ENCODE results near the gene UBASH3A.

DNA sequence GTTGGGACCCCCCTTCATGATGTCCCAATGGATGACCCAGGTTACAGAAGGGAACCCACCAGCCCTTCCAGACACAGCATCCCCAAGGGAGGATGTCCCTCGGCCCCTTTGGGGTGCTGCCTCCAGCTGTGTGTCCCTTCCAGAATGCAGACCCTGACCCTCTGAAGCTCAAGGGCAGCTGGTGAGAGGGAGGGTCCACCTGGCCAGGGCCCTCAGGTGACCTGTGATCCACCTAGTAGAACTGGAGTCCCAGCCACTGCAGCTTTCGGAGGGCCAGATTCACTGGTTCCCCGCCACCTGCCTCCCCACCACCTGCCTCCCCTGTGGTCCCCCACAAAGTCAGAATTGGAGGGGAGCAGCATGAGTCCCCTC is 27.8 kb upstream of the UBASH3A start:
- TF ChIP-seq, protein P1, sequence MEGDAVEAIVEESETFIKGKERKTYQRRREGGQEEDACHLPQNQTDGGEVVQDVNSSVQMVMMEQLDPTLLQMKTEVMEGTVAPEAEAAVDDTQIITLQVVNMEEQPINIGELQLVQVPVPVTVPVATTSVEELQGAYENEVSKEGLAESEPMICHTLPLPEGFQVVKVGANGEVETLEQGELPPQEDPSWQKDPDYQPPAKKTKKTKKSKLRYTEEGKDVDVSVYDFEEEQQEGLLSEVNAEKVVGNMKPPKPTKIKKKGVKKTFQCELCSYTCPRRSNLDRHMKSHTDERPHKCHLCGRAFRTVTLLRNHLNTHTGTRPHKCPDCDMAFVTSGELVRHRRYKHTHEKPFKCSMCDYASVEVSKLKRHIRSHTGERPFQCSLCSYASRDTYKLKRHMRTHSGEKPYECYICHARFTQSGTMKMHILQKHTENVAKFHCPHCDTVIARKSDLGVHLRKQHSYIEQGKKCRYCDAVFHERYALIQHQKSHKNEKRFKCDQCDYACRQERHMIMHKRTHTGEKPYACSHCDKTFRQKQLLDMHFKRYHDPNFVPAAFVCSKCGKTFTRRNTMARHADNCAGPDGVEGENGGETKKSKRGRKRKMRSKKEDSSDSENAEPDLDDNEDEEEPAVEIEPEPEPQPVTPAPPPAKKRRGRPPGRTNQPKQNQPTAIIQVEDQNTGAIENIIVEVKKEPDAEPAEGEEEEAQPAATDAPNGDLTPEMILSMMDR (IDR thresholded peaks at IDR 0.05), result no peak
- TF ChIP-seq POLR2A (IDR thresholded peaks at IDR 0.05; ENCODE audit: low read length) (no peak), HOXB13 (CRISPR knock-in tag; IDR thresholded peaks at IDR 0.05; ENCODE audit: low read depth) (no peak), ESRRA (IDR thresholded peaks at IDR 0.05; ENCODE audit: borderline replicate concordance, low read length) (no peak), SMC3 (IDR thresholded peaks at IDR 0.05) (no peak), ZSCAN20 (CRISPR knock-in tag; IDR thresholded peaks at IDR 0.05) (no peak), EP300 (IDR thresholded peaks at IDR 0.05) (no peak), CEBPB (IDR thresholded peaks at IDR 0.05) (no peak)
- TF ChIP-seq, protein P2, sequence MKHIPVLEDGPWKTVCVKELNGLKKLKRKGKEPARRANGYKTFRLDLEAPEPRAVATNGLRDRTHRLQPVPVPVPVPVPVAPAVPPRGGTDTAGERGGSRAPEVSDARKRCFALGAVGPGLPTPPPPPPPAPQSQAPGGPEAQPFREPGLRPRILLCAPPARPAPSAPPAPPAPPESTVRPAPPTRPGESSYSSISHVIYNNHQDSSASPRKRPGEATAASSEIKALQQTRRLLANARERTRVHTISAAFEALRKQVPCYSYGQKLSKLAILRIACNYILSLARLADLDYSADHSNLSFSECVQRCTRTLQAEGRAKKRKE (CRISPR knock-in tag; IDR thresholded peaks at IDR 0.05; ENCODE audit: low read depth), result no peak
- TF ChIP-seq, protein P3, sequence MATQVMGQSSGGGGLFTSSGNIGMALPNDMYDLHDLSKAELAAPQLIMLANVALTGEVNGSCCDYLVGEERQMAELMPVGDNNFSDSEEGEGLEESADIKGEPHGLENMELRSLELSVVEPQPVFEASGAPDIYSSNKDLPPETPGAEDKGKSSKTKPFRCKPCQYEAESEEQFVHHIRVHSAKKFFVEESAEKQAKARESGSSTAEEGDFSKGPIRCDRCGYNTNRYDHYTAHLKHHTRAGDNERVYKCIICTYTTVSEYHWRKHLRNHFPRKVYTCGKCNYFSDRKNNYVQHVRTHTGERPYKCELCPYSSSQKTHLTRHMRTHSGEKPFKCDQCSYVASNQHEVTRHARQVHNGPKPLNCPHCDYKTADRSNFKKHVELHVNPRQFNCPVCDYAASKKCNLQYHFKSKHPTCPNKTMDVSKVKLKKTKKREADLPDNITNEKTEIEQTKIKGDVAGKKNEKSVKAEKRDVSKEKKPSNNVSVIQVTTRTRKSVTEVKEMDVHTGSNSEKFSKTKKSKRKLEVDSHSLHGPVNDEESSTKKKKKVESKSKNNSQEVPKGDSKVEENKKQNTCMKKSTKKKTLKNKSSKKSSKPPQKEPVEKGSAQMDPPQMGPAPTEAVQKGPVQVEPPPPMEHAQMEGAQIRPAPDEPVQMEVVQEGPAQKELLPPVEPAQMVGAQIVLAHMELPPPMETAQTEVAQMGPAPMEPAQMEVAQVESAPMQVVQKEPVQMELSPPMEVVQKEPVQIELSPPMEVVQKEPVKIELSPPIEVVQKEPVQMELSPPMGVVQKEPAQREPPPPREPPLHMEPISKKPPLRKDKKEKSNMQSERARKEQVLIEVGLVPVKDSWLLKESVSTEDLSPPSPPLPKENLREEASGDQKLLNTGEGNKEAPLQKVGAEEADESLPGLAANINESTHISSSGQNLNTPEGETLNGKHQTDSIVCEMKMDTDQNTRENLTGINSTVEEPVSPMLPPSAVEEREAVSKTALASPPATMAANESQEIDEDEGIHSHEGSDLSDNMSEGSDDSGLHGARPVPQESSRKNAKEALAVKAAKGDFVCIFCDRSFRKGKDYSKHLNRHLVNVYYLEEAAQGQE (IDR thresholded peaks at IDR 0.05), result no peak

All from A549 (cell line).